Motor neuron (in vitro differentiated cells): ENCODE measurements around the gene PTGER4. TPM values are rescaled to one million over a fixed set of nuclear protein-coding genes. Genes with fewer than 3 reads are reported as not detected.
"Not testable (repeated sequence)": the region's sequence is repeated elsewhere in the genome, so short reads cannot be mapped to it uniquely, and the experiment has no call there.

ENCODE experiments used
- ATAC-seq, 8 experiments: fragments of 200-7000 bp; cut with Tn5 transposase; replicated peaks in 6 of 8; 2 replicates each; pipeline ENCODE4 v1.8.0; 2021; ENCODE audit warnings: mild to moderate bottlenecking in 8 of 8, moderate library complexity in 8 of 8
- H3K27ac ChIP-seq, 2 donors: fragments of 250-450 bp; sonication (Bioruptor Pico); 2 replicates each; pipeline ENCODE4 v1.9.0; 2021; ENCODE audit warnings: antibody characterized with exemption in 2 of 2, mild to moderate bottlenecking in 2 of 2, moderate library complexity in 1 of 2
- H3K4me1 ChIP-seq, 2 donors: fragments of 250-450 bp; sonication (Bioruptor Pico); replicated peaks in 1 of 2; 2 replicates each; pipeline ENCODE4 v1.6.1; 2021; ENCODE audit warnings: antibody characterized with exemption in 2 of 2, mild to moderate bottlenecking in 2 of 2, moderate library complexity in 1 of 2
- H3K4me3 ChIP-seq, 5 donors: fragments of 250-450 bp; sonication (Bioruptor Pico); 2 replicates each; pipeline ENCODE4 v1.9.0; 2021; ENCODE audit warnings: antibody characterized with exemption in 5 of 5, mild to moderate bottlenecking in 5 of 5, moderate library complexity in 4 of 5
- WGBS, 10 experiments: fragments of 450-650 bp; shearing (Covaris generic); methylation state at CpG; one replicate each; pipeline ENCODE4 v1.0.0; 2022; 5-methylcytosine and 5-hydroxymethylcytosine counted together
- in situ Hi-C, 9 experiments: fragments of 400-800 bp; cut with MboI; loops; one replicate each; pipeline ENCODE4 v1.15.0; 2021; ENCODE audit warnings: low sequenced_read_pairs in 9 of 9, low pct_unique_long_range_greater_than_20kb in 2 of 9; ENCODE audit not compliant: unreplicated experiment in 9 of 9
- total RNA-seq, 8 experiments: library from RNA; unstranded; fragments of 300-600 nt; gene quantifications; 2 replicates each; pipeline versions ENCODE4 v1.2.3 to v1.2.4, GENCODE V29; 2022

Gene PTGER4
- total RNA-seq, 8 experiments from 2014 or later = 0.32 to 21.2 (median 3.6) TPM

DNA sequence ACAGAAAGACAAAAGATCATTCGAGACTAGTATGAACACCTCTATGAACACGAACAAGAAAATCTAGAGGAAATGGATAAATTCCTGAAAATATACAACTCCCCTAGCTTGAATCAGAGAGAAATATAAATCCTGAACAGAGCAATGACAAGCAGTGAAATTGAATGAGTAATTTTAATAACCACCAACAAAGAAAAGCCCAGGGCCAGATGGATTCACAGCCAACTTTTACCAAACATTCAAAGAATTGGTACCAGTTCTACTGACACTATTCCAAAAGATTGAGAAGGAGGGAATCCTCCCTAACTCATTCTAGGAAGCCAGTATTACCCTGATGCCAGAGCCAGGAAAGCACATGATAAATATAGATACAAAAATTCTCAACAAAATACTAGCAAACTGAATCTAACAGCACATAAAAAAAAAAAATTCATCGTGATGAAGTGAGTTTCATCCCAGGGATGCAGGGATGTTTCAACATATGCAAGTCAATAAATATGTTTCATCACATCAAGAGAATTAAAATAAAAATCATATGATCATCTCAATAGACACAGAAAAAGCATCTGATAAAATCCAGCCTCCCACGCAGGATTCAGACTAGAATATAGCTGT is 25.2 kb upstream of the PTGER4 start:
- Histone ChIP-seq H3K27ac (no peak overlapping the region), H3K4me1 (no peaks in the 10 kb centered on the region), H3K4me3 (no peak overlapping the region)
- in situ Hi-C loops = no loop called here
- no peak for ATAC-seq
- WGBS, 10 experiments = 27 to 90% (median 71%) methylated on average over 1 to 4 of the region's 4 CpGs

DNA sequence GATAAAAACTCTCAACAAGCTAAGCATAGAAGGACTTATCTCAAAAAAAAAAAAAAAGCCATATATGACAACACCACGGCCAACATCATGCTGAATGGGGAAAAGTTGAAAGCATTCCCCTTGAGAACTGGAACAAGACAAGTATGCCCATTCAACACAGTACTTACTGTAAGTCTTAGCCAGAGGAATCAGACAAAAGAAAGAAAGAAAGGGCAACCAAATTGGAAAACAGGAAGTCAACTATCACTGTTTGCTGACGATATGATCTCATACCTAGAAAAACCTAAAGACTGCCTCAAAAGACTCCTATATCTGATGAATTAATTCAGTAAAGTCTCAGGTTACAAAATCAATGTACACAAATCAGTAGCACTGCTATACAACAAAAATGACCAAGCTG is 24.6 kb upstream of the PTGER4 start:
- 66 to 100% (median 89%) methylated on average over 1 to 2 of the region's 2 CpGs for WGBS, 10 experiments
- no peaks in the 10 kb centered on the region for H3K4me1 ChIP-seq
- H3K4me3 ChIP-seq = no peak overlapping the region
- in situ Hi-C loops = no loop called here
- no peak overlapping the region for H3K27ac ChIP-seq
- no peak for ATAC-seq

DNA sequence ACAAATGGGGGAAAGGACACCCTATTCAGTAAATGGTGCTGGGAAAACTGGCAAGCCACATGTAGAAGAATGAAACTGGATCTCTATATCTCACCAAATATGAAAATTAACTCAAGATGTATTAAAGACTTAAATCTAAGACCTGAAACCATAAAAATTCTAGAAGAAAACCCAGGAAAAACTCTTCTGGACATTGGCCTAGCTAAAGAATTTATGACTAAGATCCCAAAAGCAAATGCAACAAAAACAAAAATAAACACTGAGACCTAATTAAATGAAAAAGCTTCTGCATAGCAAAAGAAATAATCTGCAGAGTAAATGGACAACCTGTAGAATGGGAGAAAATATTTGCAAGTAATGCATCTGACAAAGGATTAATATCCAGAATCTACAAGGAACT is 23.6 kb upstream of the PTGER4 start:
- ATAC-seq, H3K27ac ChIP-seq, H3K4me3 ChIP-seq, in situ Hi-C loops, H3K4me1 ChIP-seq: not testable (repeated sequence)

DNA sequence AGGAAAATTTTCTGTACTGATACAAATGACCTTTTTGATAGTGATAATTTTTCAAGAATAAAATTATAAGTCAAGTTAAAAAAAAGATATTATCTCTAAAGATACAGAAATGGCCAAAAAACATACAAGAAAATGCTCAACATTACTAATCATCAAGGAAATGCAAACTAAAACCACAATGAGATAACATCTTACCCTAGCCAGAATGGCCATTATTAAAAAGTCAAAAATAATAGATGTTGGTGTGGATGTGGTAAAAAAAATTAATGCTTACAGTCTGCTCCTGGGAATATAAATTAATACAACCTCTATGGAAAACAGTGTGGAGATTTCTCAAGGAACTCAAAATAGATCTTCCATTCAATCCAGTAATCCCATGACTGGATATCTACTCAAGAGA is 22.9 kb upstream of the PTGER4 start:
- Histone ChIP-seq H3K4me1 (no peaks in the 10 kb centered on the region), H3K4me3 (no peak overlapping the region), H3K27ac (no peak overlapping the region)
- no peak for ATAC-seq
- in situ Hi-C loops = no loop called here

DNA sequence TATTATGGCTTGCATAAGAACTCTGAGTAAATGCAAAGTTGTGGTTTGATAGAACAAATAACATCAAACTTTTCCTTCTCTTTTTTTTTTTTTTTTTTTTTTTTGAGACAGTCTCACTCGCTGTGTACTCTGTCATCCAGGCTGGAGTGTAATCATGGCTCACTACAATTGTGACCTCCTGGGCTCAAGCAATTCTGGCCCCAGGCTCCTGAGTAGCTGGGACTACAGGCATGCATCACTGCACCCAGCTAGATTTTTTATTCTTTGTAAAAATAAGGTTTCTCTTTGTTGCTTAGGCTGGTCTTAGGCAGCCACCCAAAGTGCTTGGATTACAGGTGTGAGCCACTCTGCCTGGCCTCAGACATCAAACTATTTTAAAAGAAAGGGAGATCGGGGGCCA is 19.0 kb upstream of the PTGER4 start:
- in situ Hi-C loops = no loop called here
- Histone ChIP-seq H3K4me3 (no peak overlapping the region), H3K4me1 (no peaks in the 10 kb centered on the region), H3K27ac (no peak overlapping the region)
- no peak for ATAC-seq
- 22 to 90% (median 63%) methylated on average over 1 to 2 of the region's 2 CpGs; no CpG with 5 or more reads in 5 of the 10 experiments for WGBS, 10 experiments

DNA sequence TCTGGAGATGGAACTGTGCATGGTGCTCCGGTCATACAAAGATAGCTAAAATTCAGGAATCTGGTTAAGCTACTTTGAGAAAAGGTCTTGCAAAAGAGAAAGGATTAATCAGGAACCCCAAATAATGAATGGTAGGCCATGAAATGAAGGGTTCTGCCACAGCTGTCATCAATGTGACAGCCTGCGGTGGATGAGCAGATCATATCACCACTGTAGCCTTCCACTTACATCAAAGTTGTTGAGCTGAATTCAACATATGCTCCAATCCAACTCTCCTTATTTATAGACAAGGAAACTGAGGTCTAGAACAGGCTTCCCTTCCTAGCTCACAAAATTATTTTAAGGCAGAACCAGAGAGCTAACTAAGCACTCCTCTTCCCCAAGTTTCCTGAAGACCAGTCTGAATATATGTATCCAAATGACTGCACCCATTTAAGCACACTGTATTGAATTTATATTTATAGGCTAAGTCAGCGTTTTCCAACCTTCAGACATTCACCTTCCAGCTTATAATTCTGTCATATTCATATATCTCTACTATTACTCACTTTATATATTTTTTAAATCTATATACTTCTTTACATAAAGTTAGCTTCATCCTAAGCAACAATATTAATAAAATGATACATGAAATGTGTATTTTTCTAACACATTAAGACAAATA is 13.9 kb upstream of the PTGER4 start:
- no peak for ATAC-seq
- 53 to 100% (median 84%) methylated on average over 1 to 3 of the region's 3 CpGs for WGBS, 10 experiments
- H3K27ac ChIP-seq = no peak overlapping the region
- in situ Hi-C loops = no loop called here
- H3K4me3 ChIP-seq = no peak overlapping the region
- H3K4me1 ChIP-seq = no peaks in the 10 kb centered on the region

DNA sequence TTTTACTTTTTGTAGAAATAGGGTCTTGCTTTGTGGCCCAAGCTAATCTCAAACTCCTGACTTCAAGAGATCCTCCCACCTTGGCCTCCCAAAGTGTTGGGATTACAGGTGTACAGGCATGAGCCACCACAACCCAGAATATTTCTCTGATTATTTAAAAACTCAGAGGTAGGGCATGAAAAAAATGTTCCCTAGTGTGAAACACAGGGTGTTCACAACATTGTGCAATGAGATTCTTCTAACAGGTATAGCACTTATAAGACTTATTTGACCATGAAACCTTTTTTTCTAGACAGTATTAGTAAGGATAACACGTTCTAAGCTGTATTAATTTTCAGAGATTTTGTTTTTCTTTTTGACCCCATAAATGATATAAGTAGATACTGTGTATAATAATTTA is 13.1 kb upstream of the PTGER4 start:
- Histone ChIP-seq H3K4me1 (no peaks in the 10 kb centered on the region), H3K27ac (no peak overlapping the region), H3K4me3 (no peak overlapping the region)
- 33 to 100% (median 67%) methylated on average over 1 of the region's 1 CpG; no CpG with 5 or more reads in 4 of the 10 experiments for WGBS, 10 experiments
- ATAC-seq = no peak
- in situ Hi-C loops = no loop called here

DNA sequence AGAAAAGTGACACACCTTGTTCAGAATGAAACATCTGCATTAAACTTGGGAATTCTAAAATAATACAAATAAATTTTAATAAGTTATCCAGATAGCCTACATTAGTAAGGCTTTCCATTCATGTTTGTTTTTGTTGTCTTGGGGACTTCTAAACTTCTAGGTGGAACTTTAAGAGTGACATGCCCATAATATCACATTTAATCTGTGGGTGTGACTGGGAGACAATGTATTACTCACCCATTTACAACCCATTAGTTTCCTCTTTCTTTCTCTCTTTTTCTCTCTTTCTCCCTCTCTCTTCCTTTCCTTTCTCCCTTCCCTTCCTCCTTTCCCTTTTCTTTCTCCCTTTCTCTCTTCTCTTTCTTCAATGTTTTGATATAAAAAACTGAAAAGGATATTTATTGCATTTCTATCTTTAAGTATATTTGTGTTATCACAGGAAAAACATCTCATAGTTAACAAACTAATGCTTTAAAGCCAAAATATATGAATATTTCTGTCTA is 12.5 kb upstream of the PTGER4 start:
- in situ Hi-C loops = no loop called here
- Histone ChIP-seq H3K27ac (no peak overlapping the region), H3K4me3 (no peak overlapping the region), H3K4me1 (no peaks in the 10 kb centered on the region)
- peak in 2 of 8 experiments; percentile 76 to 81 for ATAC-seq

DNA sequence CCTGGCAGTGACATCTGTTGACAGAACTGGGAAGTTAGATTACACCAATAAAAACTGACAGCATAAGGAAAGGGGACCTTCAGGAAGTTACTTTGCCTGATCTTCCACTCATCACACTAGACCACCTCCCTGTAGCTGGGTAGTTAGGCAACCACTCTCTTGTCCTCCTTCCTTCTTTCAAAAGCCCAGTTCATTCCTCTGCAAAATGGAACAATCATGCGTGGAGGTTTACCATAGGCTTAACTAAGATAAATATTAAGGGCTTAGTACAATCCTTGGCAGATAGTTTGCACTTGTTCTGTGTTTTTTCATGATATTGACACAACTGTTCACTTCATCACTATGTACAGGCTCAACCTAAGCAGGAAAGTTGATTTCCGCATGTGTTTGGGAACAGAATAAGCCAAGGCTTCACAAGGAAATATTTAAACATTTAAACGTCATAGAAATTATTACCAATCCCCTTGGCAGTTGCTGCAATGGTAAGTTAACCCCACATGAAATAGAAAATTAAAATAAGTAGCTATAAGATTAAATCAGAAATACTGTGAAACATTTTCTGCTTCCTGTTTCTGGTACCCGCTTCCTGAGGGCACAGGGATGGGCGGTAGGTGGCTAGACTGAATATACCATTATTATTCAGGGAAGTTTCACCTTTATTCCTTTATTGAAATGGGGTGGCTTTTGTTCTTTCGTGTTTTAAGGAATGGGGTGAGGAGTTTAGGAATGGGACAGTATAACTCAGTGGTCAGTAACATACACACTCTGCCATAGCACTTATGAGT is 9.9 kb upstream of the PTGER4 start:
- in situ Hi-C loops = no loop called here
- WGBS, 10 experiments = 50 to 90% (median 82%) methylated on average over 2 to 6 of the region's 6 CpGs; no CpG with 5 or more reads in 1 of the 10 experiments
- H3K4me3 ChIP-seq = no peak overlapping the region
- H3K4me1 ChIP-seq = no peaks in the 10 kb centered on the region
- no peak overlapping the region for H3K27ac ChIP-seq
- ATAC-seq = peak in 1 of 8 experiments; percentile 43

DNA sequence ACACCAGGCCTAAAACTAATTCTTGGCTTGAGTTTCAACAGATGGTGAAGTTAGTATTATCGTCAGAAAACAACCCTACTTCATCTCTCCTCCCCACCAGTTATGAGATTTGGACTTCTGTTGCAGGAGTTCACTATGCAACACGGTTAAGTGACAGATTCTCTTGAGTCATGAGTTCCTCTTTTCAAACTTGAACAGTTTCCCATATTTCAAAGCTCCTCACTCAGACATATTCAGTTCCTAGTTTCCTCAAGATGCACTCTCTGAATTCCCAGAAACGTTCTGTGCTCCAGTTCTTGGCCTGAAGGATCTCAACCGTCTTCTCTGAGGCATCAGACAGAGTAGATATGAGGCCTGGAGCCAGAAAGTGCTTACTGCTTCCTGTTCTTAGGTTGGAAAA is 7.3 kb upstream of the PTGER4 start:
- 29 to 100% (median 76%) methylated on average over 1 to 4 of the region's 4 CpGs; no CpG with 5 or more reads in 2 of the 10 experiments for WGBS, 10 experiments
- Histone ChIP-seq H3K4me1 (no peaks in the 10 kb centered on the region), H3K4me3 (no peak overlapping the region), H3K27ac (no peak overlapping the region)
- in situ Hi-C loops = no loop called here
- ATAC-seq = no peak

DNA sequence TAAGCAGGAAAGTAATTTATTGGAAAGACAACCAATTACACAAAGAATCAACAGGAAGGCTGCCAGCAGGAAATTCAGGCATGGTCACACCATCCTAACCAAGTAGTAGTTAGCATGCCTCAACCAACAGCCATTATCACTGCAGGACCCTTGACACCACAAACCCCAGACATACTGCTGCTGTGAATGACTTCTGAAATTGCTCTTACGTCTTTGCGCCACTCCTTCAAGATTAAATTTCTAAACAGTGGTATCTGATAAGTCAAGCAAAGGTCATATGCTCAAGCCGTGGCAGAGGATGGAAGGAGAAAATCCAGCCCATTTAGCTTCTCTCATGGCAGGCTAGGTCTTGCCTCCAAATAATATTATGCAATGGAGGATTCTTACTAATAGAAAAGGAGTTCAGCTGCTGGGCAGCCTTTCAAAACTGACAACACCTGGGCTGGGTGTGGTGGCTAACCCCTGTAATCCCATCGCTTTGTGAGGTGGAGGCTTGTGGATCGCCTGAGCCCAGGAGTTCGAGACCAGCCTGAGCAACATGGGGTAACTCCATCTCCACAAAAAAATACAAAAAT is 5.0 kb upstream of the PTGER4 start:
- 60 to 100% (median 90%) methylated on average over 1 to 5 of the region's 6 CpGs; no CpG with 5 or more reads in 3 of the 10 experiments for WGBS, 10 experiments
- no peak for ATAC-seq
- no peaks in the 10 kb centered on the region for H3K4me1 ChIP-seq
- H3K27ac ChIP-seq = no peak overlapping the region
- in situ Hi-C loops = loop anchor here in 6 of 9 experiments (25.0 kb wide), 5 partner anchors 287 to 1087 kb away; no protein-coding TSS in a partner anchor
- H3K4me3 ChIP-seq = no peak overlapping the region

DNA sequence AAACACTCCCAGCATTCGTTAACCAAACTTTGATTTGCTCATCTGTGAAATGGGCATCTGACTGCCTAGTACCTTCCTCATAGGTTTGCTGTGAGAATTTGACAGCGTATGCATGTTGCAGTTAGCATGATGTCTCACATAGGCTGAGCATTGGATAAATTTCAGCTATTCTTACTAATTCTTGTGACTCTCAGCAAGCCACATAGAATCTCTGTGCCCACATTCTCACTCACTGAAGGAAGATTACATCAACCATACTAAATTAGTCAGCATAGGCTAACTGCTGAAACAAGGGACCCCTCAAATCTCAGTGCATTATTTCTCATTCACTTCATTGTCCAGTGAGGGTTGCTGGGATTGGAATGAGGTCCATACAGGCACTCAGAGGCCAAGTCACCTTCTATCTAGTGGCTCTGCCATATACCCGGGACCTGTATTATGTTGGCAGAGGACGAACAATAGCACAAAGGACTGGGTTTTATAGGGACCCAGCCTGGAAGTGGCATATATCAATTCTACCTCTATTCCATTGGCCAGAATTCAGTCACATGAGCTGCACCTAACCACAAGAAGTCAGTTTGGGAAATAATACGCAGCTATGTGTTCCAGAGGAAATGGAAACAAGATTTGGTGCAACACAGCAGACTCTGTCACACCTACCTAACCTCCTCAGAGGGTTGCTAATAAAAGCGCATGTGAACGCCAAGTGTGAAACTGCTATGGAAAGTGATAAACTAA is 4.2 kb upstream of the PTGER4 start:
- Histone ChIP-seq H3K27ac (no peak overlapping the region), H3K4me1 (no peaks in the 10 kb centered on the region), H3K4me3 (no peak overlapping the region)
- in situ Hi-C loops = loop anchor here in 6 of 9 experiments (25.0 kb wide), 5 partner anchors 288 to 1088 kb away; no protein-coding TSS in a partner anchor
- ATAC-seq = no peak
- 67 to 100% (median 98%) methylated on average over 1 to 7 of the region's 7 CpGs for WGBS, 10 experiments
